Astrocyte (in vitro differentiated cells and primary cell): ENCODE results near the gene PCSK5.

Experiments
- EZH2 ChIP-seq: IDR thresholded peaks from 2 replicates; pipeline ENCODE4 v1.6.1; 2012; ENCODE audit warnings: mild to moderate bottlenecking, low read length, inconsistent platforms; ENCODE audit not compliant: insufficient read depth
- TF ChIP-seq, protein P1 (sequence below): IDR thresholded peaks from 2 replicates; pipeline ENCODE4 v1.5.1; 2011; ENCODE audit warnings: low read depth, mild to moderate bottlenecking, inconsistent platforms, low read length, moderate library complexity; ENCODE audit not compliant: insufficient read depth

DNA sequence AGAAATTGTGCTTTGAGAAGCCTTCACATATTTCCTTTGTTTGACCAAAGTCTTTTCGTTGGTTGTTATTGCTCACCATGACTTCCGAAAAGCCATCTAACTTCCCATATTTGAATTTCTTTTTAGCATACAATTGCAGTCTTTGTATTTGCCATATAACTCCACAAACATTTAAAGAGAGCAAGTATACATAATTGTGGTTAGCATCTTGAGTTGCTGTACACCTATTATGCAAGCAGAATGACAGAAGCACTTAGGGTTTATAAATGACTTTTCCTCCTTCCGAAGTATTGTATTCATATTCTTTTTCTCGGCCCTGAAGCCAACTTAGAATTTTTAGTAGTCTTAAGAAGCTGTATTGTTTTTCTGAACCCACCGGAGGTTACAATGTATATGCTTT lies 253.4 kb downstream of the PCSK5 start:
- TF ChIP-seq, protein P1, sequence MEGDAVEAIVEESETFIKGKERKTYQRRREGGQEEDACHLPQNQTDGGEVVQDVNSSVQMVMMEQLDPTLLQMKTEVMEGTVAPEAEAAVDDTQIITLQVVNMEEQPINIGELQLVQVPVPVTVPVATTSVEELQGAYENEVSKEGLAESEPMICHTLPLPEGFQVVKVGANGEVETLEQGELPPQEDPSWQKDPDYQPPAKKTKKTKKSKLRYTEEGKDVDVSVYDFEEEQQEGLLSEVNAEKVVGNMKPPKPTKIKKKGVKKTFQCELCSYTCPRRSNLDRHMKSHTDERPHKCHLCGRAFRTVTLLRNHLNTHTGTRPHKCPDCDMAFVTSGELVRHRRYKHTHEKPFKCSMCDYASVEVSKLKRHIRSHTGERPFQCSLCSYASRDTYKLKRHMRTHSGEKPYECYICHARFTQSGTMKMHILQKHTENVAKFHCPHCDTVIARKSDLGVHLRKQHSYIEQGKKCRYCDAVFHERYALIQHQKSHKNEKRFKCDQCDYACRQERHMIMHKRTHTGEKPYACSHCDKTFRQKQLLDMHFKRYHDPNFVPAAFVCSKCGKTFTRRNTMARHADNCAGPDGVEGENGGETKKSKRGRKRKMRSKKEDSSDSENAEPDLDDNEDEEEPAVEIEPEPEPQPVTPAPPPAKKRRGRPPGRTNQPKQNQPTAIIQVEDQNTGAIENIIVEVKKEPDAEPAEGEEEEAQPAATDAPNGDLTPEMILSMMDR: no peak
- TF ChIP-seq EZH2: no peak
